Karpas-422 (cell line): ENCODE data around the gene COL8A2. TPM values are rescaled to one million over a fixed set of nuclear protein-coding genes. Genes with fewer than 3 reads are reported as not detected.
A peak's percentile ranks its signal among the peaks of the same experiment; 100 is the strongest.

Experiments used
- DNase-seq: peaks from one replicate; pipeline ENCODE4 v3.0.0-alpha.2; 2015
- H2AFZ ChIP-seq: fragments of 200-600 bp; sonication (generic); 2 replicates; pipeline ENCODE4 v1.6.1; 2014; ENCODE audit warnings: antibody characterized with exemption, low read length, mixed read lengths
- H3K27ac ChIP-seq: fragments of 200-600 bp; sonication (generic); 2 replicates; pipeline ENCODE4 v1.5.1; 2014; ENCODE audit warnings: mild to moderate bottlenecking, low read length, moderate library complexity
- H3K27me3 ChIP-seq: fragments of 200-600 bp; sonication (generic); 2 replicates; pipeline ENCODE4 v1.6.1; 2014; ENCODE audit warnings: low read length, mixed read lengths
- H3K36me3 ChIP-seq: fragments of 200-600 bp; sonication (generic); 2 replicates; pipeline ENCODE4 v1.6.1; 2014; ENCODE audit warnings: low read length, mixed read lengths; ENCODE audit not compliant: insufficient read depth
- H3K4me1 ChIP-seq: fragments of 200-600 bp; sonication (generic); 2 replicates; pipeline ENCODE4 v1.6.1; 2014; ENCODE audit warnings: mild to moderate bottlenecking, low read length, mixed read lengths
- H3K4me2 ChIP-seq: fragments of 200-600 bp; sonication (generic); 2 replicates; pipeline ENCODE4 v1.6.1; 2014; ENCODE audit warnings: low read length, low read depth, mild to moderate bottlenecking; ENCODE audit not compliant: poor library complexity, severe bottlenecking
- H3K4me3 ChIP-seq: fragments of 200-600 bp; sonication (generic); 2 replicates; pipeline ENCODE4 v1.5.1; 2014; ENCODE audit warnings: mild to moderate bottlenecking, antibody characterized with exemption, low read length, mixed read lengths
- H3K79me2 ChIP-seq: fragments of 200-600 bp; sonication (generic); 2 replicates; pipeline ENCODE4 v1.6.1; 2014; ENCODE audit warnings: mild to moderate bottlenecking, low read length, mixed read lengths
- H3K9ac ChIP-seq: fragments of 200-600 bp; sonication (generic); 2 replicates; pipeline ENCODE4 v1.6.0; 2014; ENCODE audit warnings: low read length
- H3K9me2 ChIP-seq: fragments of 200-600 bp; sonication (generic), shearing (Covaris generic); replicated peaks from 2 replicates; pipeline ENCODE4 v1.6.0; 2014; ENCODE audit warnings: mild to moderate bottlenecking, low read length, moderate library complexity; ENCODE audit not compliant: insufficient read depth
- H3K9me3 ChIP-seq: fragments of 300-700, 200-600 bp; sonication (generic); 2 replicates; pipeline ENCODE4 v1.6.1; 2014; ENCODE audit warnings: low read length, mixed read lengths
- H4K20me1 ChIP-seq: fragments of 200-600 bp; sonication (generic); 2 replicates; pipeline ENCODE4 v1.6.1; 2014; ENCODE audit warnings: mild to moderate bottlenecking, antibody characterized with exemption, low read length, low read depth; ENCODE audit not compliant: insufficient read depth
- total RNA-seq: library from RNA; depleted of rRNA; stranded (reverse); fragments of >200 nt; shearing (Covaris generic); gene quantifications from 2 replicates; pipeline ENCODE4 v1.2.3, GENCODE V29; 2014; ENCODE audit warnings: low replicate concordance

Gene COL8A2
- total RNA-seq, 1 experiment from 2014 or later = not detected

- DNase-seq = no peak
- H3K27ac ChIP-seq = no peak overlapping the region
- H3K27me3 ChIP-seq = no peaks in the 10 kb centered on the region
- H3K9me3 ChIP-seq = no peaks in the 10 kb centered on the region
- H3K4me2 ChIP-seq = no peak overlapping the region
- no peaks in the 10 kb centered on the region for H3K4me1 ChIP-seq
- H4K20me1 ChIP-seq = no peaks in the 10 kb centered on the region
- H3K4me3 ChIP-seq = no peak overlapping the region
- H3K9ac ChIP-seq = no peak overlapping the region
- H3K36me3 ChIP-seq = no peaks in the 10 kb centered on the region
- H3K79me2 ChIP-seq = no peaks in the 10 kb centered on the region
- H3K9me2 ChIP-seq = no peaks in the 10 kb centered on the region
- H2AFZ ChIP-seq = no peak overlapping the region
Observed at GRCh38 chr1:36128905-36129206, 3.8 kb upstream of the COL8A2 start.

- no peak overlapping the region for H2AFZ ChIP-seq
- no peak overlapping the region for H3K9ac ChIP-seq
- H3K27me3 ChIP-seq = no peaks in the 10 kb centered on the region
- no peak for DNase-seq
- H3K79me2 ChIP-seq = no peaks in the 10 kb centered on the region
- H3K4me3 ChIP-seq = no peak overlapping the region
- no peaks in the 10 kb centered on the region for H3K36me3 ChIP-seq
- H3K9me3 ChIP-seq = no peaks in the 10 kb centered on the region
- H3K27ac ChIP-seq = no peak overlapping the region
- H3K4me2 ChIP-seq = no peak overlapping the region
- H4K20me1 ChIP-seq = no peaks in the 10 kb centered on the region
- H3K9me2 ChIP-seq = no peaks in the 10 kb centered on the region
- H3K4me1 ChIP-seq = peaks cover 2% of the 10 kb centered on the region
Observed at GRCh38 chr1:36128126-36128904, 3.3 kb upstream of the COL8A2 start.

DNA sequence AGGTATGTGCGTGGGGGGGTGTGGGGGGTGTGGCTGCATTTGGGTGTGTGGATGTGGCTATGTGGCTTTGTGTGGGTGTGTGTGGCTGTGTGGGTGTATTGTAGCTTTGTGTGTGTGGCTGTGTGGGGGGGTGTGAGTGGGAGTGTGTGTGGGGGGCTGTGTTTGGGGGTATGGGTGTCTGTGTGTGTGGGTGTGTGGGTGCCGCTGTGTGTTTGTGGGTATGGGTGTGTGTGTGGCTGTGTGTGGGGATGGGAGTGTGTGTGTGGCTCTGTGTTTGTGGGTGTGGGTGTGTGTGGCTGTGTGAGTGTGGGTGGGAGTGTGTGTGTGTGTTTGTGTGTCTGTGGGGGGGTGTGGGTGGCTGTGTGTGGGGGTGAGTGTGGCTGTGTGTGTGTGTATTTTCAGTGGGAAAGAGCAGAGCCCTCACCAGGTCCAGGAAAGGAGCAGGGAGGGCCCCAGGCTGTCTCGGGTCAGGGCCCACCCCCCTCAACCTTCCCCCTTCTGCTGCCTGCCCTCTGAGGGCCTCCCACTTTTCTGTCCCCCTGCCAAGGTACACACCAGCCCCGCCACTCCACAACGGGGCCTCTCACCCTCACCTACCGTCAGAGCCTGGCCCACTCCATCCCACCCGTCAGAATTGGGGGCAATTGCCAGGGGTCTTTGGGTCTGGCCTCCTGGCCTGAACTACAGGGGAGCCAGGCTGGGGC, 1.9 kb upstream of the COL8A2 start:
- H3K79me2 ChIP-seq = no peaks in the 10 kb centered on the region
- H3K36me3 ChIP-seq = no peaks in the 10 kb centered on the region
- H3K9me3 ChIP-seq = no peaks in the 10 kb centered on the region
- H3K27me3 ChIP-seq = no peaks in the 10 kb centered on the region
- H3K27ac ChIP-seq = no peak overlapping the region
- no peak for DNase-seq
- H3K9me2 ChIP-seq = no peaks in the 10 kb centered on the region
- H3K4me1 ChIP-seq = peaks cover 7% of the 10 kb centered on the region
- H3K4me3 ChIP-seq = no peak overlapping the region
- no peak overlapping the region for H2AFZ ChIP-seq
- no peaks in the 10 kb centered on the region for H4K20me1 ChIP-seq
- no peak overlapping the region for H3K4me2 ChIP-seq
- H3K9ac ChIP-seq = no peak overlapping the region

- no peaks in the 10 kb centered on the region for H4K20me1 ChIP-seq
- no peak for DNase-seq
- no peak overlapping the region for H2AFZ ChIP-seq
Observed at GRCh38 chr1:36126005-36126716, 1.1 kb upstream of the COL8A2 start.

GRCh38 chr1:36124404-36125128, 456 bp downstream of the COL8A2 start:
- H3K27me3 ChIP-seq = no peaks in the 10 kb centered on the region
- DNase-seq = no peak
- H3K36me3 ChIP-seq = no peaks in the 10 kb centered on the region
- H3K4me2 ChIP-seq = no peak overlapping the region
- H2AFZ ChIP-seq = no peak overlapping the region
- no peaks in the 10 kb centered on the region for H3K9me3 ChIP-seq
- peaks cover 7% of the 10 kb centered on the region for H3K4me1 ChIP-seq
- no peak overlapping the region for H3K4me3 ChIP-seq
- H4K20me1 ChIP-seq = no peaks in the 10 kb centered on the region
- H3K9ac ChIP-seq = no peak overlapping the region
- no peaks in the 10 kb centered on the region for H3K79me2 ChIP-seq
- no peaks in the 10 kb centered on the region for H3K9me2 ChIP-seq
- no peak overlapping the region for H3K27ac ChIP-seq

More at GRCh38 chr1:36126005-36126716, 1.1 kb upstream of the COL8A2 start:
- H3K27ac ChIP-seq = no peak overlapping the region
- H3K79me2 ChIP-seq = no peaks in the 10 kb centered on the region
- H3K9me2 ChIP-seq = no peaks in the 10 kb centered on the region
- H3K4me3 ChIP-seq = no peak overlapping the region
- H3K36me3 ChIP-seq = no peaks in the 10 kb centered on the region
- H3K27me3 ChIP-seq = no peaks in the 10 kb centered on the region
- no peaks in the 10 kb centered on the region for H3K9me3 ChIP-seq
- peaks cover 7% of the 10 kb centered on the region for H3K4me1 ChIP-seq
- H3K4me2 ChIP-seq = no peak overlapping the region
- H3K9ac ChIP-seq = no peak overlapping the region

DNA sequence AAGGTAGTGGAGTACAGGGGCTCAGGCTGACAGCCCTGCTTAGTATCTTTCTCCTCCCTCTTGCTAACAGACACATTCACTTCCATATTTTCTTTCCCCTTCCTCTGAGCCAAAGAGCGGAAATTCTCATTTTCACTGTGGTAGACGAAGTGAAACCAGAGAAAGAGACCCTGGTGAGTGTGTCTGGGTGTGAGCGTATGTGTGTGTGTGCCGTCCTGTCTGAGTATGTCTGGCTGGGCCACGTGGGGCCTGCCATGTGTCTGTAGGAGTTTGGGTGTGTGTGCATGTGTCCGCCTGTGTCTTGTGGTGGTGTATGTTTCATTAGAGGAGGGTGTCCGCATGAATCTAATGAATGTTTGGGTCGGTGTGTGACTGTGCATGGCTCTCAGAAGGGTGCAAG, 1.7 kb downstream of the COL8A2 start:
- Histone ChIP-seq H3K4me2 (peak overlapping the region; percentile 33), H3K4me1 (peaks cover 7% of the 10 kb centered on the region), H3K79me2 (no peaks in the 10 kb centered on the region), H3K27ac (no peak overlapping the region), H3K4me3 (no peak overlapping the region), H3K36me3 (no peaks in the 10 kb centered on the region), H3K9me3 (no peaks in the 10 kb centered on the region), H3K9ac (0 out of 2 replicates have a peak overlapping the region, but pooled peaks have one; percentile 25), H2AFZ (peak overlapping the region; percentile 59; the same call in 1 of the 2 replicates), H3K9me2 (no peaks in the 10 kb centered on the region), H4K20me1 (no peaks in the 10 kb centered on the region), H3K27me3 (no peaks in the 10 kb centered on the region)
- peak; percentile 56 for DNase-seq

GRCh38 chr1:36122062-36123030, 2.7 kb downstream of the COL8A2 start:
- H3K9me2 ChIP-seq = no peaks in the 10 kb centered on the region
- no peak overlapping the region for H3K4me3 ChIP-seq
- no peaks in the 10 kb centered on the region for H3K27me3 ChIP-seq
- peak overlapping the region; percentile 59; the same call in 1 of the 2 replicates for H2AFZ ChIP-seq
- peaks cover 7% of the 10 kb centered on the region for H3K4me1 ChIP-seq
- no peaks in the 10 kb centered on the region for H3K36me3 ChIP-seq
- no peaks in the 10 kb centered on the region for H4K20me1 ChIP-seq
- no peak overlapping the region for H3K4me2 ChIP-seq
- no peaks in the 10 kb centered on the region for H3K9me3 ChIP-seq
- no peak overlapping the region for H3K27ac ChIP-seq
- no peak overlapping the region for H3K9ac ChIP-seq
- DNase-seq = no peak
- H3K79me2 ChIP-seq = no peaks in the 10 kb centered on the region
